ENCODE results near the gene GRAMD4. TPM values are rescaled to one million over a fixed set of nuclear protein-coding genes. Genes with fewer than 3 reads are reported as not detected.

GRAMD4 gene
- total RNA-seq, 1 experiment from 2014 or later = 19.8 TPM

DNA sequence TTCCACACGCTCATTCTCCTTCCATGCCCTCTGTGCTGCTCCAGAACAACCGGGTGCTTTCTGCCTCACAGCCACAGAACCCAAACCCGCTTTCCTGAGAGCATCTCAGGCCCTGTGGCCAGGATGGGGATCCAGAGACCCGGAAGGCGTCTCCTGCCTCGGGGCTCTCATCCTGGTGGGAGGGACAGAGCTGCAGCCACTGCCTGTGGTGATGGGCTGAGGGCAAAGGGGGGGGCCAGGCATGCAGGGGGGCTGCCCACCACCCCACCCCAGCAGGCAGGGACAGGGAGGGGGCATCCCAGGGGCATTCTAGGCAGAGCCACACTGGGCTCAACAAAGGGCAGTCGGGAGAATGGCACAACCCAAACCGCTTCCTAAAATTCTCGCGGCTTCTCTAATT is 76.4 kb downstream of the GRAMD4 start:
- Histone ChIP-seq H2BK20ac (ENCODE audit: low read depth, low read length, poor library complexity, severe bottlenecking) (no peak overlapping the region), H3K4me1 (ENCODE audit: insufficient read depth, low read length) (no peaks in the 10 kb centered on the region), H3T11ph (ENCODE audit: low read length) (no peak overlapping the region), H3K27me3 (ENCODE audit: insufficient read depth, low read length) (no peaks in the 10 kb centered on the region), H4K91ac (ENCODE audit: insufficient read length, low read depth, low read length) (no peak overlapping the region), H3K14ac (ENCODE audit: insufficient read depth, low read length) (no peak overlapping the region), H4K8ac (replicated peaks; ENCODE audit: insufficient read length, low read depth, low read length) (no peak overlapping the region), H3K23ac (ENCODE audit: insufficient read length, low read depth, low read length) (no peak overlapping the region), H2BK120ac (ENCODE audit: low read depth, low read length, poor library complexity, severe bottlenecking) (no peak overlapping the region), H3K56ac (ENCODE audit: insufficient read length, low read depth, low read length) (no peak overlapping the region), H3K9me3 (ENCODE audit: control insufficient read depth, low read depth, low read length) (no peaks in the 10 kb centered on the region), H3K18ac (ENCODE audit: insufficient read length, low read depth, low read length) (no peak overlapping the region), H3K23me2 (ENCODE audit: insufficient read length, low read depth, low read length, poor library complexity, severe bottlenecking) (no peaks in the 10 kb centered on the region), H3K9ac (ENCODE audit: extremely low read depth, insufficient read length, low read length) (no peak overlapping the region), H3K4ac (ENCODE audit: low read depth, low read length) (no peak overlapping the region), H3K79me2 (ENCODE audit: insufficient read depth, low read length) (no peaks in the 10 kb centered on the region), H2BK5ac (ENCODE audit: insufficient read length, low read length) (no peak overlapping the region), H2BK12ac (ENCODE audit: insufficient read length, low read depth, low read length) (no peak overlapping the region), H2AK5ac (ENCODE audit: insufficient read length, low read length) (no peak overlapping the region), H4K5ac (ENCODE audit: insufficient read length, low read depth, low read length) (no peak overlapping the region), H4K20me1 (ENCODE audit: control insufficient read depth, insufficient read depth, insufficient read length) (no peaks in the 10 kb centered on the region), H2AFZ (ENCODE audit: low read length) (no peak overlapping the region), H3K27ac (ENCODE audit: insufficient read length, low read depth, low read length) (no peak overlapping the region), H2BK15ac (ENCODE audit: low read depth, low read length) (no peak overlapping the region), H3K4me2 (ENCODE audit: insufficient read depth, insufficient read length, low read length) (no peak overlapping the region), H3K79me1 (ENCODE audit: insufficient read depth, low read depth, low read length, poor library complexity, severe bottlenecking) (no peaks in the 10 kb centered on the region)
- H3K9me3 Mint-ChIP-seq = no peaks in the 10 kb centered on the region
- TF ChIP-seq, protein P1, sequence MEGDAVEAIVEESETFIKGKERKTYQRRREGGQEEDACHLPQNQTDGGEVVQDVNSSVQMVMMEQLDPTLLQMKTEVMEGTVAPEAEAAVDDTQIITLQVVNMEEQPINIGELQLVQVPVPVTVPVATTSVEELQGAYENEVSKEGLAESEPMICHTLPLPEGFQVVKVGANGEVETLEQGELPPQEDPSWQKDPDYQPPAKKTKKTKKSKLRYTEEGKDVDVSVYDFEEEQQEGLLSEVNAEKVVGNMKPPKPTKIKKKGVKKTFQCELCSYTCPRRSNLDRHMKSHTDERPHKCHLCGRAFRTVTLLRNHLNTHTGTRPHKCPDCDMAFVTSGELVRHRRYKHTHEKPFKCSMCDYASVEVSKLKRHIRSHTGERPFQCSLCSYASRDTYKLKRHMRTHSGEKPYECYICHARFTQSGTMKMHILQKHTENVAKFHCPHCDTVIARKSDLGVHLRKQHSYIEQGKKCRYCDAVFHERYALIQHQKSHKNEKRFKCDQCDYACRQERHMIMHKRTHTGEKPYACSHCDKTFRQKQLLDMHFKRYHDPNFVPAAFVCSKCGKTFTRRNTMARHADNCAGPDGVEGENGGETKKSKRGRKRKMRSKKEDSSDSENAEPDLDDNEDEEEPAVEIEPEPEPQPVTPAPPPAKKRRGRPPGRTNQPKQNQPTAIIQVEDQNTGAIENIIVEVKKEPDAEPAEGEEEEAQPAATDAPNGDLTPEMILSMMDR (conservative IDR thresholded peaks at IDR 0.05) = no peak
- no peak overlapping the region for H3K4me3 Mint-ChIP-seq
- no peaks in the 10 kb centered on the region; the same call in 1 of the 2 replicates for H3K27me3 Mint-ChIP-seq (ENCODE audit: low read depth)
- H3K36me3 Mint-ChIP-seq (ENCODE audit: insufficient read depth in 1 of 3, low read depth in 3 of 3) = peaks cover 17 to 54% (median 46%) of the 10 kb centered on the region in 3 experiments; a peak in 6 of 7 replicates
- WGBS (ENCODE audit: extremely low coverage, insufficient read length, low lambda C conversion rate) = no CpG with 5 or more reads among the region's 10 CpGs
- no peak for DNase-seq
- peak overlapping the region in 1 of 3 experiments; percentile 39; a peak in 1 of 7 replicates for H3K27ac Mint-ChIP-seq
- H3K4me1 Mint-ChIP-seq = peaks cover 0 to 4% of the 10 kb centered on the region in 2 experiments; a peak in 2 of 4 replicates

All from H9 (cell line).